HG03521 (cell line): ENCODE data around the gene MINDY2.
"Not testable (repeated sequence)": the region's sequence is repeated elsewhere in the genome, so short reads cannot be mapped to it uniquely, and the experiment has no call there.

Experiments
- ATAC-seq: cut with Tn5 transposase; IDR thresholded peaks from one replicate; pipeline ENCODE4 v1.9.1; 2021; ENCODE audit warnings: mild to moderate bottlenecking, moderate library complexity; ENCODE audit not compliant: unreplicated experiment

The MINDY2 gene

GRCh38 chr15:58749532-58750337, 21.4 kb upstream of the MINDY2 start, which contains the start of gene ADAM10:
Gene ADAM10 (minus strand): TSS chr15:58749707. CDS start chr15:58749534, 173 bp downstream.
- ATAC-seq = peak; percentile 90

DNA sequence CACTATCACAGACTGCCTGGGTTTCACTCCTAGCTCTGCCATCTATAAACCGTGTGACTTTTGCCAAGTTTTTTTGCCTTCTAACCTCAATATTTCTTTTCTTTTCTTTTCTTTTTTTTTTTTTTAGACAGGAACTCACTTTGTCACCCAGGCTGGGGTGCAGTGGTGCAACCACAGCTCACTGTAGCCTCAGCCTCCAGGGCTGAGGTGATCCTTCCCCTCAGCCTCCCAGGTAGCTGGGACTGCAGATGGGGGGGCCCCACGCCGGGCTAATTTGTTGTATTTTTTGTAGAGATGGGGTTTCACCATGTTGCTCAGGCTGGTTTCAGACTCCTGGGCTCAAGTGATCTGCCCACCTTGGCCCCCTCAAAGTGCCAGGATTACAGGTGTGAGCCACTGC, 18.4 kb upstream of the MINDY2 start:
- no peak for ATAC-seq

DNA sequence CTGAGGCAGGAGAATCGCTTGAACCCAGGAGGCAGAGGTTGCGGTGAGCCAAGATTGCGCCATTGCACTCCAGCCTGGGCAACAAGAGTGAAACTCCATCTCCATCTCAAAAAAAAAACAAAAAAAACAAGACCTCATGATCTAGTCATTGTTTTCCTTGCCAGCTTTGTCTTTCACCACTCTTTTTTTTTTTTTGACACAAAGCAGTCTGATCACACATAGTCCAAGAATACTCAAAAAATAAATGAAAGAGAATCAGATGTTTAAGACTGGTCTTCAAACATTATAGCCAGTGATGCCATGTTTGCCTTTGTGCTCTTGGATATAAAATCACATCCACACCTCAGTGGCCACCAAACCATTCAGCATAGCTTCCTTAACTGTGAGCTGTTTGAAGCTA, 15.8 kb upstream of the MINDY2 start:
- ATAC-seq = no peak

- no peak for ATAC-seq
Measured at GRCh38 chr15:58755956-58756355, 15.1 kb upstream of the MINDY2 start.

DNA sequence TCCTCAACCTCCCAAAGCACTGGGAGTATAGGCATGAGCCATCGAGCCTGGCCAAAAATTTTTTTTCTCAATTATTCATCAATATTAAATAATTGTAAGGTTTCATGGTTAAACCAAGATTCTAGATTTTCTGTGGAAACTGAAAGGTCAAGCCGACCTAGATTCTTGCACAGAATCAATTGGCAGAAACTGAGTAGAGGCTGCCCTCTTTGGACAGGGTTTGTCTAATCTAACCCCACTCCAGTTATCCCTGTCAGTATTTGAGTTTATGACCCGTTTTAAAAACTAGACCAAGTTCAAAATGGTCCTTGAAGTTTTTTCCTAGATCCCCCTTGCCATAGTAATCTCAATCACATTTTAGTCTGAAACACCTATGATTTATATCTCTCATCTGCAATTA, 13.0 kb upstream of the MINDY2 start:
- no peak for ATAC-seq

DNA sequence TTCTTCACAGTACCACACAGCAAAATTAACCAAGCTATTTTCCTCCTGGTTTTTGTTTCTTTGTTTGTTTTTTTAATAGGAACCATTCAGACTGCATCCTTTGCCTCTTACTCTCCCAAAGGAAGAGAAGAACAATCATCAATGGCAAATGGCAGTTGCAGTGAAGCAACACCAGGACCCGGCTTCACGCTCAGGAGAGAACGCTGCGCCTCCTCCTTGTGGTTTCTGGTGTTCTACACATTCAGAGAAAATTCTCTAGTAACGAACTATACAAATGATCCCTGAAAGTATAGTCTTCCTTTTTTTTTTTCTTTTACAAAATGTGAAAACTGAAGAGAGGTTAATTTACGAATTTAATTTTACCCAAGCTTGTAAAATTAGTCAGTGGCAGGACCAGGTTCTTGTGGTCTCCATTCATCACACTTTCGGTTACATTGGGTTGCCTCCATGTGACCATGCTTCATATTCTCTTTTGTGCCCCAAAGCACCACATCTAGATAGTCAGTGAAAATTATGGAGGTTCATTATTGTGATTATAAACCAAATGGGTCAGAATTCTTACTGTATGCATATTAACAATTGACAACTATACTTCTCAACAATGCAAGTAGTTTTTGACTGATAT, 10.6 kb upstream of the MINDY2 start:
- no peak for ATAC-seq

- ATAC-seq = no peak
Measured at GRCh38 chr15:58761010-58761388, 10.1 kb upstream of the MINDY2 start.

GRCh38 chr15:58762285-58762684, 8.8 kb upstream of the MINDY2 start:
- no peak for ATAC-seq

DNA sequence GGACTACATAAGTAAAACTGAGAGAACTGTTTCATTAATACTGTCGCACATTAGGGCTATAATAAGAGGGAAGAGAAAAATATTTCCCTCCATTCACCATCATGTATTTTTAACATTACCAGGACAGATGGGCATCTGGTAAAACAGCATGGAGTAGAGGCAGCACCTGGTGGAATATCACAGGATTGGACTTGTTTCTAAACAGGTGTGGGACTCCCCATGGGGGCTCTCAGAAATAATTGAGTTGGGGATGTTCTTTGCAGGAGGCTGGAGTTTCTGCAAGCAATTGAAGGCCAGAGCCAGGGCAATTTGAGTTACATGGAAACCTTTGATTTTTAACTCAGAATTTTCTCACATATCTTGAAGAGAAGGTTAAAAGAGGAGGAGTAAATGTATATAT, 8.4 kb upstream of the MINDY2 start:
- no peak for ATAC-seq

DNA sequence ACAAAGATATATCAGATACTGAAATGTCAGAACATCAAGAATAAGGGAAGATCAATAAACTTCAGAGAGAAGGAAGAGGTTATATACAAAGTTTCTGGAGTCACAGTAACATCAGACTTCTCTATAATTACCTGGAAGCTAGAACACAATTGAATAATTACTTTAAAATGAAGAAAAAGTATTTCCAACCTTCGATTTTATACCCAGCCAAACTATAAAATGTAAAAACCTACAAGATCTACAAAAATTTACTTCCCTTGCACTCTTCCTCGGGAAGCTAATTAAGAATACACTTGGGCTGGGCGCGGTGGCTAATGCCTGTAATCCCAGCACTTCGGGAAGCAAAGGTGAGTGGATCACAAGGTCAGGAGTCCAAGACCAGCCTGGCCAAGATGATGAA, 6.6 kb upstream of the MINDY2 start:
- ATAC-seq = no peak

DNA sequence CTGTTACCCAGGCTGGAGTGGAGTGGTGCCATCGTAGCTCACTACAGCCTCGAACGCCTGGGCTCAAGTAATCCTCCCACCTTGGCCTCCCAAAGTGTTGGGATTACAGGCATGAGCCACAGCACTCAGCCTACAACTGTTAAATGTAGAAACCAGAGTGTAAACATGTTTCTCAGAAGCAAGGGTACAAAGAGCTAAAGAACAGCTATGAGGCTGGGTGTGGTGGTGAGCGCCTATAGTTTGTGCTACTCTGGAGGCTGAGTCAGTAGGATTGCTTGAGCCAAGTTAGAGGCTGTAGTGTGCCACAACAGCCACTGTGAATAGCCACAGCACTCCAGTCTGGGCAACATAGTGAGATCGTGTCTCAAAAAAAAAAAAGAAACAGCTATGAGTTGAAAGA, 4.8 kb upstream of the MINDY2 start:
- ATAC-seq = no peak

DNA sequence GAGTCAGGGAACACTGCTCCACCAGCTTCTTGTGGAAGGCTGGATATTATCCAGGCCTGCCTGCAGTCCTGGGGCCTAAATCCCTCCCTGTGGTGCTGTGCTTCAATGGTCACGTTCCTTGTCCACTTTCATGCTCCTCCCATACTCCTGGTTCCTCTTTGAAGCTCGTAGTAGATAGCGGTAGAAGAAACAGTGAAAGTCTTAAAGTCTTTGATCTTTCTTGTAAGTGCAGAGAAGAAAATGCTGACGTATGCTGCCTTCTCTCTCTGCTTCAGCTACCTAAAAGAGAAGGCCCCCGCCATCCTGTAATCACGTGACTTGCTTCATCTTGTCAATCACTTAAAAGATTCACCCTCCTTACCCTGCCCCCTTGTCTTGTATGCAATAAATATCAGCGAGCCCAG, 2.5 kb upstream of the MINDY2 start:
- not testable (repeated sequence) for ATAC-seq

GRCh38 chr15:58770519-58770856, 614 bp upstream of the MINDY2 start:
- peak; percentile 23 for ATAC-seq

GRCh38 chr15:58771621-58772250, 634 bp downstream of the MINDY2 start:
- peak; percentile 5 for ATAC-seq

GRCh38 chr15:58773024-58773423, 1.9 kb downstream of the MINDY2 start:
- no peak for ATAC-seq

- no peak for ATAC-seq
Measured at GRCh38 chr15:58775402-58775801, 4.3 kb downstream of the MINDY2 start.

DNA sequence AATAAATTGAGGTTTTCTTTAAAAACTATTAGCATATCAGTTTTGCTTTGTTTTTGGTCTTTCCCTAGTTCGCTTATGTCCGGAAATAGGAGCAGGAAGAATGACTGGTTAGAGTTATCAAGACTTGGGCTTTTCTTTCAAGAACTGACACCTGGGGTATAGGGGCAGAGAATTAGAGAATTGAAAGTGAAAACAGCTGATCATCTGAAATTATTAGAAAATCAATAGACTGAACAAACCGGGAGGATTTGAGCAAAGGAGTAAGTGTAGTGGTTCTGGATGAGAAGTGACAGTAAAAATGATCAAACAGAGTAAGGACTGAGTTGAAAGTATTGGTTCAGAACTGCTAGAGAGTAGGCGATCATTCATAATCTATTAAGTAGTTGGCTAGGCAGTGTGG, 6.0 kb downstream of the MINDY2 start:
- no peak for ATAC-seq

DNA sequence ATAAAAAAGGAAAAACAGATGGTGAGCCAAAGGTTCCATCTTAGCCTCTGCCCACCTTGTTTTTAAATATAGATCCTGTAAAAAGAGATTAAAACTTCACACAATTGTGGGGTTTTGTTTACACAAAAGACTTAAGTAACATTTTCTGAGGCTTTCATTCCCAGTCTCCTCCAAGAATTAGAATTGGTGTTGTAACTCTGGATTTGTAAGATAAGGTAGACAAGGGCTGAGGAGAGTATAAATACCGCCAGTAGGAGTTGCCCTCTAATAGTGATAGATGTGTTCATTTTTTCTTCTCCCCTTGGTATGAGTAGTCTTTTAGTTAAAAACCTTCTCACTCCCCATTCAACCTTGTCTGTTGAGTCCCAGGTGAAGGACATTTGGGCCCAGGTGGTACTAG, 8.5 kb downstream of the MINDY2 start:
- ATAC-seq = no peak

GRCh38 chr15:58785355-58785754, 14.3 kb downstream of the MINDY2 start:
- no peak for ATAC-seq

DNA sequence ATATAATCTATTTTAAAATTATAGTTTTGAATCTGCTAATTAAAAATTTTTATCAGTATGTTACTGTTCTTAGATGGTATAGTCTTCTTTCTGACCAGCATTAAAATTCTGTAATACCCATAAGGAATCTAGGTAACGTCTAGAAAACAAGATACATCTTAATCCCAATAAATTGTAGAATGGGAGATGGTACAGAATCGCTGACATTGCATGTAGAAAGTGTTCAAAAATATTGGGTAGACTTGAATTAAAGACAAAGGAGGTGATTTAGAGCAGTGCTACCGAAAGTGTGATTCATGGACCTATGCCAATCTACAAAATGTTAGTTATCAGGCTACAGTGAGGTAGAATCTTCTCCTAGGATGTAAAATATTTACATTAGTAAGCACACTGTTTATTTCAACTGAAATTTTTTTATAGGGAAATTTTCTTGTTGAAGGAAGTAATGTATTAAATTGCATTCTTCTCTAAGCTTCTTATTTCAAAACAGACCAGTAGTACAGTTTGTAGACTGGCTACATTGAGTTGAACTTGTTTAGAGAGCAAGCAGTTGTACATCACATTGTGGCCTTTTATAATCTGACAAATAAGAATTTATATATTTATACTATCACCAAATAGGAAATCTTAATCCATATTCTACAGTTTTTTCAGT, 17.1 kb downstream of the MINDY2 start:
- ATAC-seq = no peak

DNA sequence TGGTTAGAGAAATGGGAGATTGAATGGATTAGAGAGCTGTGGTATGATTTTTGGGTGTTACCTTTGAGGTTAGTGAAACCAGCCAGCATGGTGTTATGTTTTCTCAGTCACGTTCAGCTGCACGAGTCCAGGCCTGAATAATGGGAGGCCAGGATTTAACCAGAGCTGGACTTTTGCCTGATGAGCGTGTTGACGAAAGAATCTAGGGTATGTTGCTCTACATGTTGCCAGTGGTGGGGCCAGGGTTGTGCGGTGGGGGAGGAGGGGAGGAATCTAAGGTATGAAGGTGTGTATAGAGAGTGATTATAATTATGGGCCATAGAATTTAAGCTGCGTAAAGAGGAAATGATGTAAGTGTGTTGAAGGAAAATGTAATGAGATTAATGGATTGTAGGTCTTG, 22.8 kb downstream of the MINDY2 start:
- ATAC-seq = no peak

GRCh38 chr15:58795825-58796224, 24.7 kb downstream of the MINDY2 start:
- ATAC-seq = no peak
